ENCODE data around the gene PLET1. TPM values are rescaled to one million over a fixed set of nuclear protein-coding genes. Genes with fewer than 3 reads are reported as not detected.

Gene PLET1, protein sequence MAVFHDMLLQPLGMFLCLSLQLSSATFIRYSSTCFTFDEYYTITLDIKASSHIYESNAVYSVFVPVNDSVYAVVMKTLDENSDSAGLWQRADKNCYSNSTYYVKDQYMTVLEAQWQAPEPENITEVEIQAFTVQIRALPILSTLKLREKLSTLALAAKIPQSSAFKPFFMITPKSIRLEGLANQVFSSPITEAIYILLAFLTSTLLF
- total RNA-seq = not detected

DNA sequence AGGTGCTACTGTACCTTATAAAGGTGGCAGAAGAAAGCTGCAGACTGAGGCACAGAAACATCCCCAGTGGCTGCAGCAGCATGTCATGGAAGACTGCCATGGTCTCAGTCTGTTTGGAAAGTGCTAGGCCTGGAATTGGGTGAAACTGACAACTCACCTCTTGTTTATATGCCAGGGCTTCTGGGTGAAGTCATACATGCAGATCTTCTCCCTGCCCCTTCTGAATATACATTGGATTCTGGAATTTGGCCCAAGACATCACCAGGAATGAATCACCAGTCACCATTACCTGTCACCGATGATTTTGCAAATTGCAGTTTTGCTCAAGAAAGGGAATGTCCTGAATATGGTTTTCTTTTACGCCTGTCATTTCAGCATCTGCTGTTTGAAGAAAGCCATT, at the start of gene PLET1:
TSS of gene PLET1 (minus strand) at position 371 of the 400 bp plus-strand sequence. CDS start at position 100, 271 bp downstream.
- DNase-seq = no peak

DNA sequence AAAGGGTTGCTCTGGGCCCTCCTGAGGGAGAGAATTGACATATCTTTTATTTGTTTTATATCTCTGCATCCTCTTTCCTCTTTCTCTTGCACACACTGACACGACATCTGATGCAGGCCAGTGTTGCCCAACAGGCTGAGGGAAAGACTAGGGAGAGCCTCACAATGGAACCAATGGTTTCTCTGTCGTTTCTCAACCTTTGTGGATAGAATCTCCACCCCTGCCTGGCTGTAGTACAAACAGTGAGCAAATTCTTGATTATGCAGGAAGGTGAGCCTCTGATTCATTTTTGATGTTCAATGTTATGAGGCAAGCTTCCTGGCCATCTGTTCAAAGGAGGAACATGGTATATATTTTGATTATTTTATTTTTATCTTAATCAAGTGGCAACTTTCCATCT, 49.8 kb upstream of the PLET1 start:
- no peak for DNase-seq

GRCh38 chr11:112308651-112309050, 48.0 kb upstream of the PLET1 start:
- no peak for DNase-seq

- DNase-seq = no peak
Observed at GRCh38 chr11:112307616-112308015, 47.0 kb upstream of the PLET1 start.

DNA sequence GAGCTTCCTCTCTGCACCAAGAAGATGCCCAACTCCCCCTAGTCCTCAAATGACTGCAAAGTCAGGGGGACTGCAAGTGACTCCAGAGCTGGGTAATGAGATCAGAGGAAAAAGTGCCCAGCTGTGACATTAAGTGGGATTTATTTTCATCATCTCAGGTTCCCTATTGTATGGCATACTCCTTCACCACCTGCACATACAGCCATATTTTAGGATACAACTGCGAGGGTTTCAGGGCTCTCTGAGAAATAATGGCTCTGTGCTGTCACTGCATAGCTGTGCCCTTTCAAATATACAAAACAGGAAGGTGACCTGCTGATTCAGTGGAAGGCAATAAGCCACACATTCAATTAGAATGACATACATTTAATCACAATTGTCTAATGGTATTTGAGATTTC, 45.6 kb upstream of the PLET1 start:
- no peak for DNase-seq

DNA sequence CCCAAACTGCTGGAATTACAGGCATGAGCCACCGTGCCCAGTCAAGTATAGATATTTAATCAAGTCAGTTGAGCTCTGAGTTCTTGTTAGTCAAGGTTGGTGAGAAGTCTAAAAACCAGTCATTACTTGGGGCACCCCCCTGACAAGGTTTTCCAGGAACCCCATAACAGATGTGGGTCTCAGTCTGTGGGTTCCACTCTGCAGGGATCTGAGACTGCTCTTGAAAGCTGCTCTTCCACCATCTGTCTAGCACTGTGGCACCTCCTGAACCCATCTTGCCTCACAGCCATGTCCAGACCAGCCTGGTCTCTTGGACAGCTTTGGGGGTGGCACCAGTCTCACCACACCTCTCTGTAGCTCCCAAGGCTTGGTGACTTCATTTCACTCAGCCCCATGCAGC, 44.3 kb upstream of the PLET1 start:
- no peak for DNase-seq

DNA sequence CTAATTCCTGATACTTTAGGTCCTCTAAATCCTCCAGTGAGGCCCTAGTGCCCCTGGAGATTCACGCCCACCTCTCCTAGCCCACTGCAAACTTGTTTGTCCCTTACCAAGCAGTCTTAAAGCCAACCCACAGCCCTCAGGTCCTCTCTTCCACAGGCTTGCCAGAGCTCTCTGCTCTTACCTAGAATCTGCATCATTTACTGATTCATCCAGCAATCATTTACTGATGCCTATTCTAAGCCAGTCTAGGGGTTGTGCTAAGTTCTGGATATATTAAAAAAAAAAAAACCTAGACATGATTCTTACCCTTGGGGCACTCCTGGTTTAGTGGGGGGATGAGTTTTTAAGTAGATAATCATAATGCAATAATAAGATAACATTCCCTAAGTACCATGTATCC, 43.0 kb upstream of the PLET1 start:
- DNase-seq = no peak

- no peak for DNase-seq
Observed at GRCh38 chr11:112302226-112302868, 41.7 kb upstream of the PLET1 start.

DNA sequence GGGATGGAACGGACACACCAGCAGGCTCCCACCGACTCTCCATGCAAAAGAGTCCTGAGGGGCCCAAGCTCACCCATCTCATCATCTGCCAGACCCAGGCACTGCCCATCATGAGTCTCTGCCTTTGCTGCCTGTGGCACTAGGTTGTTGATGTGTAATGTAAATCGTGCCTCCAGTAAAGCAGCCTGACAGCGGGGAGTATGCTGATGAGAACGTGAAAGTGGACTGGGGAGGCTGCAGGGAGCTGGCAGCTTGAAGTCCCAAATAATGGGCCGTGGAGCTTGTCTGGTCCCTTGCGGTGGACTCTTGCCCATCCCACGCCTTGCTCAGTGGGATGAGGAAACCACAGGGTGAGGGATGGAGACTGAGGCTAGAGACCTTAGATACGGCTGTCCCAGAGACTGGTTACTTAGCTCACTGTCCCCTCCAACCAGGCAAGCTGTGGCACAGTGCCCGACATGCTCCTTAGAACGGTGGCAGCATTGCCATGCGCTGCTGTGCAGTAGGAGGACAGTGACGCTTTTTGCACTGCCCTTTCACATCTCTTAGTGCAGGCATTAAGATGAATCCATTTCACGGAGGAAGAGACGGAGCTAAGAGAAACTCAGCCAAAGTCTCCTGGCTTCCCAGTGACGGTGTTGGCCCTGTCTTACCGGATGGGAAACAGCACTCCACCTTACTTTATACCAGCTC, 39.6 kb upstream of the PLET1 start:
- no peak for DNase-seq

- DNase-seq = no peak
Observed at GRCh38 chr11:112298535-112298934, 37.9 kb upstream of the PLET1 start.

DNA sequence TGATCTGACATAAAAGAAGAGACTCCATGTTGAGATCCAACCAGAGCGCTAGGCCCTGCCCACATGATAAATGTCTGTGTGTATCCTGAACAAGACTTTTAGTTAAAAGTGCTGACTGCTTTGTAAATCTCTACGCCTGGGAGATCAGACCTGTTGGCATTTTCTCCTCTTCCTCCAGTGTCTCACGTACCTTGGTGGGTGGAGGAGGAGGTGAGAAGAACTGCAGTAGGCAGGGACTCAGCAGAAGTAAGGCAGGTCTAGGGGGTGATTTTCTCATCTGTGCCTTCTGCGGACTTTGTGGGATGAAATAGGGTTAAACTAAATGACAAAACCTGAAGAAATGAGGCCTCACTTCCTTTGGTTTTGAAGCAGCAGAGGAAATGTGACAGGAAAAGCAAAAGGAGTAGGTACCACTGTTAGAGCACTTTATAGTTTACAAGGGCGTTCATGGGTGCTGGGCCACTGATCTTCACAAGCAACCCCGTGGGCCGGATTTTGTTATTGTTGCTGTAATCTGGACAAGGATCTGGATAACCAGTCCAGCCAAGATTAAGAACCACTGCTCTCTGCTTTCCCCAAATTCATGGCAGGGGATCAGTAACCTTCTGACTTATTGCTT, 36.7 kb upstream of the PLET1 start:
- no peak for DNase-seq

DNA sequence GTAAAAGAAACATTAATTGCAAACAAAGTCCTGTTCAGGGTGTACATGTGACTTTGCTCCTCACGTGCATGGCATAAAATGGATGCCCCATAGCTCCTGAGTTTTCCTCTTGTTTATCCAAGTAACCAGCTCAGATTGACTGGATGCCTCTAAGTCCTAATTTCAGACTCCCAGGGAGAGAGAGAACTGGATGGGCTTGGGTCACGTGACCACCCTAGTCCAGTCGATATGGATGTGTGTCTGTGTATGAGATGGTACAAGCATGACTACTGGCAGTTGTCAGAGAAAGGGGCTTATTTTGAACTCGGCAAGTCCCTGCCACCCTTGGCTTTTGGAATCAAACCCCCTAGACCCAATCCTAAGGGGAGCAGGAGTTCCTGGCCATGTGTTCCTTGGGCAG, 35.4 kb upstream of the PLET1 start:
- no peak for DNase-seq

DNA sequence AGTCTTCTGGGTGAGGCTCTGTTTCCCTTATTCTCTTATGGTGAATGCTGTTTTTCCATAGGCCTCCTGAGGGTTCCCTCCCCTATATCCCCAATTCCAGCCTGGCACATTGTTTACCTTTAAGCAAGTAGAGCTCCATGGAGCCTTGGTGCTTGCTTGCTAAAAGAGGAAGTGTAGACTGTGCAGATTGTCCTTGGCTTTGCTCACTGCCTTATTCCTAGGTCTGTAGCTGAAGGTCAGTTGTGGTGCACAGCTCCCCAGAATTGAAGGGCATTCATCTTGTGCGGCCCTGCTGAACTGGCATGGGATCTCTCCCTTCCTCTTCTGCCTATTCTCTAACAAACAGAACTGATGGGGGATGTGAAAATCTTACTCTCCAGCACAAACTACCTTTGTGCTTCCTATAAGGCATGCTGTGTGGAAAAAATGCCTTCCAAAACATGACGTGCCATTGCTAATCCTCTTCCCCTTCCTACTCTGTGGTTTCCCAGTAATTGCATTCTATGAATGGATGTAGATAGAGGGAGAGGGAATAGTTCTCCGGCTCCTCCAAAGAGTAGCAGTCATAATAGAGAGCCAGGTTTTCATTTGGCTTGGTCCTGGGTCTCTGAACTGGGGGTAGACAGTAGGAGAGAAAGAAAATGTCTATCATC, 34.2 kb upstream of the PLET1 start:
- no peak for DNase-seq

DNA sequence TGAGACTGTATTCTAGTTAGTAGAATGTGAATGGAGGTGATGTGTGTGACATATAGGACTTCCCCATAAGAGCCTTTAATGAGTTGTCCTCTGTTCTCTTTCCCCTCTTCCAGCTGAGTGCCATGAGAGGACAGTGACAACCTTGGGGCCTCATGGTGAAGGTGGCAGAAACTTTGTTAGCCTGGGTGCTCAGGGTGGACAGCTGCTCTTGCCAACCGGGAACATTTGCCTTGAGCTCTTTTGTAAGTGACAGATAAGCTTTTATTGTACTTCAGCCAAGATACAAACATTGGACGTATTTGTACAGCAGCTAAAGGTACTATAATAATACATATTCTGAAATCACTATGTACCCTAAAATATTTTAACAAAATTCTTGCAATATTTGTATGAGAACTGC, 33.0 kb upstream of the PLET1 start:
- no peak for DNase-seq

DNA sequence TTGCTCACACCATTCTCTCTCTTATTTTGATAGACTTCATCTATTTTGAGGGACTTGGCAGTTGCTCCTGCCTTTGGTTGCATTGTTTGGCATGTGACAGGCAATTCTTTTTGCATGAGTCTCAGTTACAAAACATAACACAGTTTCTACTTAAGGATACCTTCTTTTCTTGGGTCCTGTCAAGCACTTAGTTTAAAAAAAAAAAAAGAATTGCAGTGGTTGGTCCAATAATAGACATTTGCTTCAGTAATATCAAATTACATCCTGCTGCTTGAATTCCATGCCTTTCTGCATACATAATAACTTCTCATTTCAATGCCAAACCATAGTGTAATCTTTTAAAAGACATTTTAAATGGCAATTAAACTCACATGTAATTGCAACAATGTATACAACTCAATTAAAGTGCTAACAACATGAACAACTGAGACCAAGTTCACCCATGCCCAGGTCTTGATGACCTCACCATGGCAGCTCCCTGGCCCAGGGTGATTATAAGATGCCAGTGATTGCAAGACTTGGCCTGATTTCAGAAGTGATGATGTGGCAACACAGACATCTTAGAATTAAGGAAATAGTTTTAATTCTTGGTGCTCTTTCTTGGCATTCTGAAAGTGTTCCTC, 32.2 kb upstream of the PLET1 start:
- DNase-seq = peak; percentile 87

DNA sequence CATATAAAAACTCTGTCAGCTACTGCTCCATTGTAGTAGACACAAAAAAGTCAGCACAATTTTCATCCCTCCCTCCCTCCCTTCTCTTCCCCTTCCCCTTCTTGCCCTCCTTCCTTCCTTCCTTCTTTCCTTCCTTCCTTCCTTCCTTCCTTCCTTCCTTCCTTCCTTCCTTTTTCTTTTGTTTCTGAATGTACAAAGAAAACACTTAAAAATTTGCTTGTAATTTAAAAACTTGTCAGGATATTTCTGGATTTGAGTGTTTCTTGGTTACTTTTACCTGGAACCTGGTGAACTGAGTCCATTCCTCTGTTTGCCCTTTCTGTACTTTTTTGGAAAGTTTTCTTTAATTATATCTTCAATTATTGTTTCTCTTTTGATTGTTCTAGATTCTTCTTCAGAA, 31.5 kb upstream of the PLET1 start:
- no peak for DNase-seq

GRCh38 chr11:112291191-112291590, 30.5 kb upstream of the PLET1 start:
- DNase-seq = no peak

- no peak for DNase-seq
Observed at GRCh38 chr11:112290493-112290850, 29.8 kb upstream of the PLET1 start.

DNA sequence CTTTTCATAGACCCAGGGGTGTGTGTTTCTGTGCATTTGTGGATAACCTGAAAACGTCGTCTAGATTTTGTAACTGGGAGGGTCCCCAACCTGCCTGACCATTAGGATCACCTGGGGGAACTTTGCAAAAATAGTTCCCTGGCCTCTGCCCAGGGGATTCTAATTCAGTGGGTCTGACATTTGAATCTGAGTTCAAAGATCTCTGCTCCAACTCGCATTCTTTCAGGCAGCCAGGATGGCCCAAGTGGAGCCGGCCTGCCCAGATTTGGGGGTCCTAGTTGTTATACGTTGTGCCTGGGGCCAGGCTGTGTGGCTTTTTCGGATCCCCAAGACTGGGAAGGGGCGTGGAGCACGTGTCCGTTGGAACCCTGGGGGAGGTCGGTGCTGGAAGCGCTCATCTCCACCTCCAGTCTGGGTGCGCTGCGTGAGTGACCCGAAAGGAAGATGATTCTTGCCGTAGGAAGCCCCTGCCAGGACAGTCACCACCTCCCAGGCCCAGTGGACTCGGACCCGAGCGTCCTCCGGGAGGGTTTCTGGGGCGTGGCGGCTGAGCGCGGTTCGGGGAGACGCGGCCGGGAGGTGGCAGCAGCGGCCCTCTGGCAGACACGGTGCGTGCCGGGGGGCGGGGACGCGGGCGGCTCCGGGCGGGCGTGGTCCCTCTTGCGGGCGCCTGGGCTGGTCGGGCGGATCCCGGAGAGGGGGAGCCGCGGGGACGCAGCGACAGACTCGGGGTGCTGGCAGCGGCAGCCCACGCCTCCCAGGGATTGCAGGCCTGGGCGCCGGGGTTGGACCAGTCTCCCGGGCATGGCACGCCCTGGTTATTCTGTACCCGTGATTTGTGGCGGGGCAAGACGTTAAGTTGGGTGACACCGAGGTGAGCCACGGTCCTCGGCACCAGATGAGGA, 29.2 kb upstream of the PLET1 start:
- peak; percentile 22 for DNase-seq

DNA sequence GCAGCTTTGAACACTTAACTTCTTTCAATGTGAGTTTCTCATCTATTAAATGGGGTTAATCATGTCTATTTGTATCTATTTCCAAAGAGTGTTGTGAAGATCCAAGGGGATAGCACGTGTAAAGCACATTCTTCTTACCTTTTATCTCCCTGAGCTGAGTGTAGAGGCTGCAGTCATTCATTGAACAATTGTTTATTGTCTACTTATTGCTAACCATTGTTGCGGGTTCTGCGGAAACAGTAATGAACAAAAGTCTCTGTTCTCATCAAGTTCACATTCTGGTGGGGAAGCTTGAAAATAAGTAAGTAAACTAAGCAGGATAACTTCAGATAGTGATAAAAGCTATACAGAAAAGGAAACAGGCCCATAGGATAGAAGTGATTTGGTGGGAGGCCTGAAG, 27.4 kb upstream of the PLET1 start:
- DNase-seq = no peak

DNA sequence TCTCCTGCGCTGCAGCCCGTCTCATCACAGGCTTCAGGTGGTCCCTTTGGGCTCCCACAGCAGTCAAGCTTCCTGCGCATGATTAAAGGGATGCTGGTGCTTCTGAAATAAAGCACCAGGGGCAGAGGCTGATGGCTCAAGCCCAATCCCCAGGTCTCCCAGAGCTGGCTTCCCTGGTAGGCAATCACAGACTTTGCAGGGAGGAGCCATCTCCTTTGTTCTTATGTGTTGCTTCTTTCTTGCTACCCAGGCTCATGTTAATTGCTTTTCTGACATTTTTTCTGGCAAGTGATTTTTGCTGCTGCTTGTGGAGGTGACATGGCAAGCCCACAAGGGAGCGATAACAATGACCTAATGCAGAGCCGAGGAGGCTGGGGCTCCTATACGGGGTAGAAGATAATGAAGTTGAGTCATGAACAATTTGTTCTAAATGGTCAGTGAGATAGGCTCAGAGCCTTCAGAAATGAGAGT, 25.2 kb upstream of the PLET1 start:
- no peak for DNase-seq

All from skin of body (tissue), 2 donors.